Stimulated activated CD4-positive, alpha-beta T cell treated with anti-CD3 and anti-CD28 coated beads, Interleukin-12 subunit alpha, Interleukin-12 subunit beta, amount 100 ng/mL, for 48 hours (primary cell): ENCODE measurements around the gene SBF2.

Experiments used
- DNase-seq, 3 donors: peaks; one replicate each; pipeline ENCODE4 v3.0.0-alpha.2; 2020; ENCODE audit warnings: low read depth in 2 of 3, low spot score in 1 of 3

The SBF2 gene

DNA sequence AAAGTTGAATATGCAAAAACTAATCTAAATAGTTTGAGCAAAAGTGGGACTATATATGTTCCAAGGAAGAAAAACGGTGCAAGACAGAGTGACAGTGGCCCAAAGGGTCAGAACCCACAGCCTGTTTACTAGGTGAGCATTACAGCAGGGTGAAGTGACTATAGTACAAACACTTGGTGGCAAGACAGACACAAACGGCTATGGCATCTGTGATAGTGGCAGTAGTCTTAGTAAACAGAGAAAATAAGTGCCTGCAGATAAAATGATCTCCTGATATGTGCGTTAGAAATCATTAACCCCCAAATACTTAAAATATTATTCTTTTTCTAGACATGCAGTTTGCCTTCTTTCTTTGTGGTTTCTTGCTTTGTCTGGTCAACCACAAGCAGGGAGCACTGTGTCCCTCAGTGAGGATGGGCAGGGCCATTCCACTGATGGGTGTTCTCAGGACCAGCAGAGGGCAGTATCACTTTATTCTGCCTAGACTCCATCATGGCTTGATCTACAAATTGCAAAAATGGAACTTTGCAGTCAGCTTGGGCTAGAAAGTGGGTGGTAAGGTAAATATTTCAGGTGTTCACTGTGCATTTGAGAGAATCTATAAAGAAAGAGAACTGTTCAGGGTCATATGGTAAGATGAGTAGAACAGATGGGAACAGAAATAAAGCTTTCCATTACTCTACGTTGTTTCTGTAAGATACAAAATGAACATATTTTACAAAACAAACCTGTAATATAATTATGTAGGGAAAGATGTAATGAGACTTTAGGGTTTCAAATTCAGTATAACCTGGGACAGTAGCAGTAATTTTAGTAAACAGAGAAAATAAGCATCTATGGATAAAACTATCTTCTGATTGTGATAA lies 431.9 kb downstream of the SBF2 start:
- peak in 2 of 3 donors; percentile 33 to 50 for DNase-seq

DNA sequence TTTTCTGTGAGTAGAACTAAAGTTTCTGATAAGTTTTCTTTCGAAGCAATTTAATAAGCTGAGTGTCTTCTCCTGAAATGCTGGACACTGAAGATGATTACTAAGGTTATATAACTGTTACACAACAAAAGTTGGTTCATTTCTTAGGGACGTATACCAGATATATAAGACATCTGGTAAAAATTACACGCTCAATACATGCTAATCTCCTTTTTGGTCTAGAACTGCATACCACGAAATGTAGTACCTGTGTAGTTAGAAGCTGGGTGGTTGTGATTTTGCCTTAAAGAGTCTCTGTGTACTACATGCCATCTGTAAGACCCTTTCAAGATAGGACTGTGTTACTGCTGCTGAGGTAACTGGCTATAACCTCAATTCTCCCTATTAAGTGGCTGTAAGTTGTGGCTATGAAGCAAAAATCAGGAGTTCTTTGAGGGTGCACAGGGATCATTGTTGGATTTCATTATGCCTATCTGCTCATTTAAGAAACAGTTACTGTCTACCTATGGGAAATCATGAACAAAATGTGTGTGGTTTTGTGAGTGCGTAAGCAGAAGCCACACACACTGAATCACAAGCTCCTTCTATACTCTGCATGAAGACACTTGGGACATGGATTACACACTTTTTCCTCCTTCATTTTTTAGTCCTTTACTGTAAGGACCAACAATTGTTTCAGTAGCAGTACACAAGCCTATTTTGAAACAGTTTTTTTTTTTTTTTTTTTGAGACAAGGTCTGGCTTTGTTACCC lies 434.3 kb downstream of the SBF2 start:
- DNase-seq: no peak

DNA sequence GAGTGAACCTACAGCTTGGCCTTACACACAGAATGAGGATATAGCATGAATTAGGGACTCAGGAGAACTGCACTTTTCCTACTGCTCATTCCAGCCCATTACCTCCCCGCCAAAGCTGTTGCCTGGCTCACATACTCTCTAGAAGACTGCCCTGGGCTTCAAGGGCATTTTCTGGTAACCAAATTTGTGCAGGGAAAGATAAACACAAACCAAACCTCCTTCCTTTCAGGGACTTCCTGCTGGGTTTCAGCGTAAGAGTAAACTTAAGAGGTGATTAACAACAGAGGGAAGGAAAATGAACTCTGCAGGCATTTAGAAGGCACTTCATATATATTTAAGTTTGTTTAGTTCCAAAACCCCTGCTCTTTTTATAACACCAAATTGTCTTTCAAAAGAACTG lies 435.2 kb downstream of the SBF2 start:
- DNase-seq: no peak

DNA sequence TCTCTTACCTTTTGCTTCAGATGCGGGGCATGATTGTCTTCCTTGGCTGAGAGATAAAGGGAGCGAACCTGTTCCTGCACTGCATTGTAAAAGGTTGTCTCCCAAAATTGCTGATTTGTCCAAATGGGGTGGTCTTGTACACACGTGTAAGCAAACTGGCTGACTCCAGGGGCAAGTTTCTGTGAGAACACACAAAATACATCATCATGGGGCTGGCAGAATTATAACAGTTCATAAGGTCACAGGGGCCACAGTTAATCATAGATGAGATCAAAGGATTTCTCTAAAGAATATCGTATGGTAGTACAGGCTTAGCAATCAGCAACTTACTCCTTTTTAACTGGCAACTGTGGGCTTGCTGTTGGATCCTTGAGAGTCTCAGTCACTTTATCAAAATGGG lies 435.8 kb downstream of the SBF2 start:
- no peak for DNase-seq

DNA sequence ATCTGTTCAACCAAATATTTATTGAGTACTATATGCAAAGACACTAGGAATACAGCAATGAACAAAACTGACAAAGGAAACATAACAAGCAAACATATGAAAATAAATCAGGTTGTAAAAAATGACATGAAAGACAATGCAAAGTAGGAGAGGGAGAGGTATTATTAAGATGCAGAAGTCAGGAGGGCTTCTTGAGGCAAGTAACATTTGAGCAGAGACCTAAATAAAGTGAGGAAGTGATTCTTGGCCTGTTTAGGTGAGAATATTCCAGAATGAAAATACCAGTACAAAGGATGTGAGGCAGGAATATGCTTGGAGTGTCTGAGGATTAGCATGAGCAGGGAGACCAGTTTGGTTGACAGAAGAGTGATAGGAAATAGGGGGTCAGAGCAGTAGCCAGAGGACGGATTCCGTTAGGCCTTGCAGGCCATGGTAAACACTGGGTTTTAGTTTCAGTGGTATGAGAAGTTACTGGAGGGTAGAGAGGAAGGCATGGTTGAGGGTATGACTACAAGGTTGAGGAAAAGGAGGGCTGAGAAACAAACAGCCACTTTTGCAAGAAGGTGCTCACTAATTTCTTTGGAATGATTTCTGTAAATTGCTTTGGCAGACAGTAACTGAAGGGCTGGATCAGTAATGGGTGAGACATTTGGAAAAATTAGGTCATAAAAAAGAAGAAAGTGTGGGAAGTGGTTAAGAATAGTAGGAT lies 438.3 kb downstream of the SBF2 start:
- no peak for DNase-seq

DNA sequence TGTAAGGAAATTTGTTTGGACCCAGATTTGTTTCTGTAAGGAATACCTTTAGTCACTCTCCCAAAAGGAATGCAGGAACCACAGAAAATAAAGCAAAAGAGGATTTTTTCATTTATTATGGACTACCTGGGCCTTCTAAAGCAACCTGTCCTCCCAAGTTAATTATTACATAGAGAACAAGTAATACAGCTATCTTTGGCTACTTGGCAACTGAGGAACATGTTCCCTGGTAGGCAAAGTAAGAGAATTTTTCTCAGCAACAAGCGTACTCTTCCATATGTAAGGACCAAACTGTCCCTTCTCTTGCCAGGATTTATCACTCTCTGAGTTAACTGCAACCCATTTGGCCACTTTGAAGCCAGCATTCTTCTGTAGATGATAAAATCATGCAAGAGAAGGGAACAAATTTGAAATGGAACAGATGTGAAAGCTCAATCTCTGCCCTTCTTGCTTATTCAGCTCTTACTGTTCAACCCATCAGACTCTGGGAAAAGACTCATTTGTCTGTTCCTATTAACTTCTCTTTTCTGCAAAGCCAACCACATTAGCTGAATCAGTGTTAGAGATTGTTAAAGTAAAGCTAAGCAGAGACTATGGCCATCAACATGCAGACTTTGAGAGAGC lies 440.0 kb downstream of the SBF2 start:
- DNase-seq: no peak

DNA sequence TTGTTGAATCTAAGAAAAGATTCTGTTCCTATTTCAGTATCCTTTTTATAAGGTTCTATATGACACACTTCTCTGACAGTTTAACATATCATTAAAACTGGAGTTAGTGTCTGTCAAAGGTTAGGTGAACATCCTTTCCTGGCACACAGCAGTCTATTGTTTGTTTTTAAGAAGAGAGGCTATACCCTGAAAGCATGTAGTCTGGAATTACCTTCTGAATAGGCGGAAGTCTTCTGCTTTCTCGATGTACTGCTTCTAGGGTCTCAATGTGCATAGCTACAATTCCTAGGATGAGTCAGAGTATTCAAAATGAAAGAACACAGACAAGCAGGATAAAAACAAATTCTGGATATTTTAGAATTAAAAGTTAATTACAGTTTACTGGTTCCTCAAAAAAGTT lies 441.6 kb downstream of the SBF2 start:
- no peak for DNase-seq

DNA sequence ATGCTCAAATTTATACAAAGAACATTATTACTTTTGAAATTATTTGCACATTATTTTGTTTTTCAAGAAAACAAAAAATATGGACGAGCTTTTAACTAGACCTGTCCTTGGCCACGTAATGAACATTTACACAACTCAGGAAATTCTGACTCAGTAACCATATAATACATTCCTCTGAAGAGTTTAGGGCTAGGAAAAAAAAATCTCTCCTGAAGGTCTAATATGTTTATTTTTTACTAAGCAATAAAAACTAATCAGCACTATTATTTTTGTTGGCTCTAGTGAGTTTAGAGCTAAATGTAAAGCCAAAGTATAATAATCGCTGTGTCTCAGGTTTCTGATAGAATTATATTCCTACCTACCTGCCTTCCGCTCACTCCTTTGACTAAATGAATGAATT lies 442.7 kb downstream of the SBF2 start:
- DNase-seq: no peak

DNA sequence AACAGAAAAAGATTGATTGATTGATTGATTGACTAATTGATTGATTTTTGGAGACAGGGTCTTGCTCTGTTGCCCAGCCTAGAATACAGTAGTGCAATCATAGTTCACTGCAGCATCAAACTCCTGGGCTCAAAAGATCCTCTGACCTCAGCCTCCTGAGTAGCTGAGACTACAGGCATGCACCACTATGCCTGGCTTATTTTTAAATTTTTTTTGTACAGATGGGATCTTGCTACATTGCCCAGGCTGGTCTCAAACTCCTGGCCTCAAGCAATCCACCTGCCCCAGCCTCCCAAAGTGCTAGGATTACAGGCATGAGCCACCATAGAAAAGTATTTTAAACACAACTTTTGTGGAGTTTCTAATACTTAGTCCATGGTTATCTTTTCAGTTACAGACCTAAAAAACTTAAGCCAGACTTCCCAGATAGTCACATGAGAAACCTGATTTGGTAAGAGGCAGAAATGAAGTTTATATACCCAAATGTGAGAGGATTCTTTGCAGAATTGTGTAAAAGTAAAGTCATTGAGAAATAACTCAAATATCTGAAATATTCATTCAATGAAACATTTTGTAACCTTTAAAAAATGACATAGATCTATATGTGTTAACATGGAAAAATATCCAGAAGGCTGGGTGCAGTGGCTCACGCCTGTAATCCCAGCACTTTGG lies 443.7 kb downstream of the SBF2 start:
- no peak for DNase-seq

DNA sequence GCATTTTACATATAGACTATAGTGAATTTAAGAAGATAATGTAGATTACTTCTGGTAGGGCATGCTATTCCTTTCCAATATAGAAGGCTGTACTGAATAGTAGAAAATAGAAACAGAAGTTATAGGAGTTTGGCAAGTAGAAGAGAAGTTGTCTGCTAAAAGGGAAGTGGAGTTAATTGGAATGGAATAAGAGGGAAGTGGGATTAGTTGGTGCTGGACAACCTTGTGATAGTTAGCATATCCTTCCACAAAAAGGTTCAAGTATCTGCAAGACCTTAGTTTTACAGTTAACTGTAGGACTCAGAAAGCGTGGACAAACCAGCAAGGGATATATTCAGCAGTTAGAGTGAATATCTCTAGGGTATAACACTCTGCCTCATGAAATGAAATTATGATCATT lies 444.6 kb downstream of the SBF2 start:
- DNase-seq: no peak

DNA sequence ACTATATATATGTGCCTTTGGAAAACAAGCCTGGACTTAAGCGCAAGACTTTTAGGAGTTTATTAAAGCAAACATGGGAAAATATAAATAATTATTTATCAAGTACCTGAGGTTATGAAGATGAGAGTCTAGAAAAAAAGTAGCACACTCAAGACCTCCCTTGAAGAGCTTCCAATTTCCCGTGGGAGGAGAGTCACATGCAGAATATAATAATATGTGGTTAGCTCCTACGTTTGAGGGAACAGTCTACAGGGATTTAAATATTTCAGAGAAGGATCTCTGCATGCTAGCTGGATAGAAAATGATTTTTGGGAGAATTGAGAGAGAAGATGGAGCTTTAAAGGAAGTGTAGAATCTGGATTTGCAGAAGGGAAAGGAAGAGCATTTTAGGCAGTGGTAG lies 446.4 kb downstream of the SBF2 start:
- no peak for DNase-seq

DNA sequence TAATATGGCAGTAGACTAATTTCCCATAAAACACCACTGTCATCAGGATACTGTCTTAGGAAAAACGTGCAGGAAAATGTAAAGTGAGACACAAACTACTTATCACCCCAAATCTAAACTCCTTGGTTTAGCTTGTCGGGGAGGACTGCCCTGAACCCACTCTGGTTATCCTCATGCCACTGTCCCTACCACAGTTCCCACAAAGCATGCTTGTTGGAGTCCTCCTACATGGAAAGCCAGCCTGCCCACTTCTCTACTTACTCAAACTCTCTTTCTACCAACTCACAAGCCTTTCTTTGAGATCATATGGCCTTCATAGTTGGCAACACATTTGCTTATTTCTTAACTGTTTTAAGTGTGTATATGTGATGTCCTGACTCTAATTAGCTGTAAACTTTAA lies 451.1 kb downstream of the SBF2 start:
- DNase-seq: no peak

DNA sequence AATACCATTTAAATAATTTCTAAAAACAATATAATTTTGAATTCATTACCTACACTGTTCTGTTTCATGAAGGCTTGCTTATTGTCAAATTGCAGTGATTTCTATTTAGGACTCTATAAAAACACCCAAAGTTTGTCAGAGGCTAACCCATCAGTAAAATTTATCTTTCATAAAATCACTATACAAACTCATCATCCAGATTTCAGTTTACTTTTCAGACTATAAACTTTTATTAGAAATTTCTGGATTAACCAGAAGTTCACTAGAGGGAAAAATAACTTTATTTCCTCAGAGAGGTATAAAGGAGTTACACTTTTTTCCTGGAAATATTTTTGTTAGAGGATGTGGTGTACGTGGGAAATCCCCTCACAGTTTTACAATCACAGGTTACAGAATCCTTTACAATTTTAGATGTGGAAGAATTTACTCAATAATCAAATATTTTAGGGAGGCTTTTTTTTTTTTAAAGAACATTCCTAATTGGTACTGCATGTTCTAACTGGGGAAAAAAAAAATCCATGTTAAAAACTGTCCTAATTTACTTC lies 453.5 kb downstream of the SBF2 start:
- DNase-seq: no peak

DNA sequence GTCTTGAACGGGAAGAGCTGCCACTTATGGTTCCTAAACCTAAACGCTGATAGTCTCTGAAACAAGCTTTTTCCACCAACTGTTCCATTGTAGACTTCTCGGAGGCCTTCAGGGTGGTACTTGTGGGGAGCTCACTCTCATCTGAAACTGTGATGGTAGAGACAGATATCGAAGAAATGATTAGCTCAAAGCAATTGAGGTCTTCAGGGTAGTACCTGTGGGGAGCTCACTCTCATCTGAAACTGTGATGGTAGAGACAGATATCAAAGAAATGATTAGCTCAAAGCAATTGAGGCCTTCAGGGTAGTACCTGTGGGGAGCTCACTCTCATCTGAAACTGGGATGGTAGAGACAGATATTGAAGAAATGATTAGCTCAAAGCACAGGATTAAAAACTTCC lies 454.5 kb downstream of the SBF2 start:
- DNase-seq: no peak

DNA sequence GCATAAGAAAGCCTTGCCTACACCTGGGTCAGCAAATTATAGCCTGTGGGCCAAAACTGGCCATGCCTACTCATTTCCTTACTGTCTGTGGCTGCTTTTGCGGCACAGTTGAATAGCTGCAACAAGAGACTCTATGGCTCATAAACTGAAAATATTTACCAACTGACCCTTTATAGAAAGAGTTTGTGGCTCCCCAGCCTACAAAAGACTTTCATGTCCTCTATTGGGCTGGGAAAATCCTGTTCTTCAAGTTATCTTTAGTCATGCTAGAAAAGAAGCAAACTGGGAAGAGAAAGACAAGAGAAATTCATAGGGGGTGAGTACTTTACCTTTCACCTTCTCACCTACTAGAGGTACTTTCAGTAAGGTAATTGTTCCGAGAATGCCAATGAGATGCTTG lies 455.1 kb downstream of the SBF2 start:
- no peak for DNase-seq

DNA sequence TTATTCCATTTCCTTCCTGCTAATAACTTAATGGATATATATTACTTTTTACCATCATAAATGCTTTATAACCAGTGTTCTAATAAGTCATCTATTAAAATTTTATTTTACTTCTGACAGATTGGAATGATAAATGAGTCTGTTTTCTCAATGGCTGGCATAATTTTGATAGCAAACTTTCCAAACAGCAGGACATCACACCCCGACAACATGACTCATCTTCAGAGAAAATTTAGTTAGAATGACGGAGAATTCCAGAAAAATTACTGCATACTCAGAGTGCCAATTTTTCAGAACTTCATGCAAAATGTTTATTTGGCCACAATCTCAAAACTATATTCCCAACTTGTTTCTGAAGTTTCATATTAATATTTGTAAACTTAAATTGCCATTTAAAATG lies 455.8 kb downstream of the SBF2 start:
- no peak for DNase-seq

DNA sequence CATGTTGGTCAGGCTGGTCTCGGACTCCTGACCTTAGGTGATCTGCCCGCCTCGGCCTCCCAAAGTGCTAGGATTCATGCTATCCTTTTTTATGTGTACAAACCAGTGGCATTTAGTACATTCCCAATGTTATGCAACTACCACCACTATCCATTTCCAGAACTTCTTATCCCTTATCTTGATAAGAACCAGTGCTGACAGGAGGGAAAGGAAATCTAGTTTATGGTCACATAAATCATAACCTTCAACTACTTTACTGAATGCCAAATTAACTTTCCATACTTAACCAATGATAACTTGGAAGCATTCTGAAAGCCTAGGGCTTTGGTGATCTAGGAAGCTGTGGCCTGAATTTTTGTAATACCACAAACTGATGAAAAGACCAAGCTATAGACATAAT lies 459.7 kb downstream of the SBF2 start:
- DNase-seq: no peak

DNA sequence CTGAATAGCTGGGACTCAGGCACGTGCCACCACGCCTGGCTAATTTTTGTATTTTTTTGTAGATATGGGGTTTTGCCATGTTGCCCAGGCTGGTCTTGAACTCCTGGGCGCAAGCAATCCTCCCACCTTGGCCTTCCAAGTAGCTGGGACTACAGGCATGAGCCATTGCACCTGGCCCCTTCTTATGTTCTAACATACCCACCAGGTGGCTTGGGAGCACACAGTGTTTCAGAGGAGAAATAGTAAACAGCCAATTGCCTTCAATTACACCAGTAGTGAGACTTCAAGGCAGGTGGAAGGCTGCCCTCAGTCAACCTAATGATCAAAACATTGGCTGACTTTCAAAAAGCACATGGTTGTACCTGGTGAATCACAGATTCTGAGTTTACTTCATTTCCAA lies 462.9 kb downstream of the SBF2 start:
- DNase-seq: no peak

DNA sequence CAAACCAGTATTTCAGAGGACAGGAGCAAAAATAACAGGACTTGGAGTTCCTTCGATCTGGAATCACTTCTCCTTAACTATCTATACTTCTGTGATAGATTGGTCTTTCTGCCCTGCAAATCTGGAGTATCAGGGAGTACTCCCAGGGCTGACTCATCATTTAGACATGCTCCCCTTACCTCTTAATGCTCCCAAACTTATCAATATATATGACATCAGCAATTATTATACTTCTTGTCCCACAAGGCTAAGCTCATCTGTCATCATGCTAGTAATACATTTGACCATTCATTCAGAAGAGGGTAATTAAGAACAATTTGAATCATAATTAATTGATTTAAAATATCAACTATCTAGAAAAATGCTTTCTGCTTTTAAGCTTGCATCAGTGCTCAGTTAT lies 466.3 kb downstream of the SBF2 start:
- DNase-seq: no peak

DNA sequence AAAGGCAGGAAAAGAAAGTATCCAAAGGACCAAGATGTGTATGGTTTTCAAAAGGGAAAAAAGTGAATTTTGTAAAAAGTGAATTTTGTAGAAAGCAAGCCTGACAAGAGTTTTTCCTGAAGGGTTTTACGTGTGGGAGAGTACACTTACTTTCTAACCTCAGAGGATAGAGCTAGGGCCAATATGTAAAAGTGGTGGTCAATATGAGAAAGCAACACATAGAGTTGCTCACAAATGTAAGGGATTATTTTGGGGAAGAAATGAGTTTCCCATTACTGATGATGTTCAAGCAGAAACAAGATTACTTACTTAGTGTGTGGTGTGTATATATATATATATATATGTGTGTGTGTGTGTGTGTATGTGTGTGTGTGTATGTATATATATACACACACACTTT lies 467.6 kb downstream of the SBF2 start:
- DNase-seq: no peak

DNA sequence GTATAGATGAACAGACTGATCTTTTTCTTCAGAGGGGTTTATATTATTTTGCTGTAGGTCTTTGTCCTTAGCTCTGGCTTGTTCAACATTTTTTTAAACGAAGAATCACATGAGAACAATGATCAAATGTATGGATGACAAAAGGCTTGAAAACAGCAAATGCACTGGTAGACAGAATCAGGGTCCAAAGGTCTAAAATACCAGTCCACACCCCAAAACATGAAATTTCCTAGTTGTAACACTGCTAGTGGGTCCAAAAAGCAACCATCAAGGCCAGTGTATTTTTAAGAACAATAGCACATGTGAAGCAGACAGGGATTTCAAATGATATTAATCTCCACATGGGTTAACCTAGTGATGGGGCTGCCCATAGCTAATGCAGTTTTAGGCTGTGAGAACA lies 468.1 kb downstream of the SBF2 start:
- no peak for DNase-seq
